HG02610 (cell line): ENCODE data around the gene INPP5A.
"Not testable (repeated sequence)": the region's sequence is repeated elsewhere in the genome, so short reads cannot be mapped to it uniquely, and the experiment has no call there.

Experiments
- ATAC-seq: cut with Tn5 transposase; IDR thresholded peaks from one replicate; pipeline ENCODE4 v1.9.1; 2021; ENCODE audit warnings: mild to moderate bottlenecking, moderate library complexity; ENCODE audit not compliant: unreplicated experiment

Gene INPP5A

DNA sequence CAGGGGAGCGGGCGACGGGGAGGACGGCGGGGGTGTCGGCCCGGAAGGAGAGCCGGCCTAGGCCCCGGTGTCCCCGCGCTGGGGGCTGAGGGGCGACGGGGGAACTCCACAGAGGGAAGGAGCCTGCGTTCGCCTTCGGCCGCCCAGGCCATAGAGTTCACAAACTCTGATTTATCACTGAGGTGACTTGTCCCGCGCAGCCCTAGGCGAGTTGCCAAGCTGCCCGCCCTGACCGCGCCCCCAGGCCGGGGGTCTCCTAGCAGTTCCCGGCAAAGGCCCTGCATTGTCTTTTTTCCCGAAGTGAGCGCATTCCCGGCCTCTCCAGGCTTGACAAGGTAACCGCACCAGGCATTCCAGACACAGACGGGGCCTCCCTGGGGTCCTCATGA lies 251.2 kb downstream of the INPP5A start:
- ATAC-seq = no peak

- ATAC-seq = no peak
These were observed 252.1 kb downstream of the INPP5A start for GRCh38 chr10:132789659-132790148.

DNA sequence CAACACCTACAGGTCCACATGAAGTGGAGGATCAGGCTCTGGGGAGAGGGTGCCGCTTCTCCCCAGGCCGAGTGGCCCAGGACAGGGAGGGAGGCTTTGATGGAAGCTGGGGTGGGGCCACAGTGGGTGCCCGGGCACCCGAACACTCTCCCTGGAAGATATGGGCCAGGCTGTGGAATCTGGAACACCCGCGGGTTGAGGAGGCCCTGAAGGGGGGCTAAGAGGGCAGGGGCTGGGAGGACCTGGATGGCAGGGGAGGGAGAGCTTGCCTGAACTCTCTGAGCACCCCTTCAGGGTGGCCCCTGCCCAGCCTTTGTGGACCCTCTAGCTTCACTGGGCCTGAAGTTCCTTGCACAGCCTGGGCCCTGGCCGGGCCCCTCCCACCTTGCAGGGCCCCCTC lies 252.9 kb downstream of the INPP5A start:
- ATAC-seq = no peak

DNA sequence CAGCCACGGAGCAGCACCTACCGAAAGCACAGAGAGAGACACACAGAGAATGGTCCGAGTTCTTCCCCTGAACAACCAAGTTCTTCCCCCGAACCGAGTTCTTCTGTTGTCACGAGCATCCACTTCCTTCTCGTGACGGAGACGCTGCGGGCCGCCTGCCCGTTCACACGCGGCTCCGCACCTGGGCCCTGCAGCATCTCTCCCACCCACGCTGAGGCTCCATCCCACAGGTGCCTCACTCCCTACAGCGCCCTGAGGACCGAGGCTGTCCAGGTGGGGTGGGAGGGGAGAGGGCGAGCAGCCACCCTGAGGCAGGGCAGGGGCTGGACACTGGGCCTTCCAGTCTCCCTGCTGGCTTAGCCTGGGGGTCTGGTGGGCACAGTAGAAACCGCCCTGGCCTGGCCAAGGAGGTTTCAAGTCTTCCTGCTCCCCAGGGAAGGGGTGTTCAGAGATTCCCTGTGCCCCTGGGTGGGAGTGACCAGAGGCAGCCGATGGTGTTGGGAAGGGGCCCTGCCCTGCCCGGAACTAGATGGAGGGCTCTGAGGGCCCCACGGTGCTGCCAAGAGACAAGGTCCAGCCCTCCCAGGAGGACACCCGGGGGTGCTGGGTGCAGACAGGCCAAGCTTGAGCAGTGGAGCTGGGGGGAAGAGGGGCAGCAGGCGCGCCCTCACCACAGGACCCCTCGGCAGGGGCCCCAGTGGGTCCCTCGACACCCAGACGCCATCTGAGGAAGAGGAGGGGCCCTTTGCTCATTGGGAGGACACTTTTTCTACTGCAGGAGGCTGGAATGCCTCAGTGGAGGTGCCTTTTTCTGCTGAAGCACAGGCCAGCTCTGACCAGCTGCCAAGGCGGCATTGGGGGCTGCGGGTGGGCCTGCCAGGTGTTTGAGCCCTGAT lies 253.6 kb downstream of the INPP5A start:
- ATAC-seq = no peak

- ATAC-seq = not testable (repeated sequence)
These were observed 254.5 kb downstream of the INPP5A start for GRCh38 chr10:132792099-132792498.

DNA sequence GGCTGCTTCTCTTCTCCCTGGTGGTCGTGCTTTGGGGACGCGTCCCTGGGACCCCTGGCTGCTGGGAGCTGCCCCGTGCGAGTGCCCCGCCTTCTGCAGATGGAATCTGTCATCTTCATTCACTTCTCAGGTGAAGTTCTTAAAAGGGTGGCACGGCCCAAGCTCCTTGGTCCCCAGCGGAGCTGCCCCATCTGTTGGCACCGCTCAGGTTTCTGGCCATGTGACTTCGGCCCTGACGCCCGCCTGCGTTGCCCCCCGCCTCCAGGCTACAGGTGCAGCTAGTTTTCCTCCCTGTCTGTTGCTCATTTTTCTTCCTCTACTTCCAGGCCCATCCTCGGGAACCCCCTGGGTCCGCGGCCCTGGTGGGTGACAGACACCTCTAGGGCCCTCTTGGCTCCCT lies 255.2 kb downstream of the INPP5A start:
- ATAC-seq = no peak

- ATAC-seq = no peak
These were observed 255.6 kb downstream of the INPP5A start for GRCh38 chr10:132793213-132793612.

DNA sequence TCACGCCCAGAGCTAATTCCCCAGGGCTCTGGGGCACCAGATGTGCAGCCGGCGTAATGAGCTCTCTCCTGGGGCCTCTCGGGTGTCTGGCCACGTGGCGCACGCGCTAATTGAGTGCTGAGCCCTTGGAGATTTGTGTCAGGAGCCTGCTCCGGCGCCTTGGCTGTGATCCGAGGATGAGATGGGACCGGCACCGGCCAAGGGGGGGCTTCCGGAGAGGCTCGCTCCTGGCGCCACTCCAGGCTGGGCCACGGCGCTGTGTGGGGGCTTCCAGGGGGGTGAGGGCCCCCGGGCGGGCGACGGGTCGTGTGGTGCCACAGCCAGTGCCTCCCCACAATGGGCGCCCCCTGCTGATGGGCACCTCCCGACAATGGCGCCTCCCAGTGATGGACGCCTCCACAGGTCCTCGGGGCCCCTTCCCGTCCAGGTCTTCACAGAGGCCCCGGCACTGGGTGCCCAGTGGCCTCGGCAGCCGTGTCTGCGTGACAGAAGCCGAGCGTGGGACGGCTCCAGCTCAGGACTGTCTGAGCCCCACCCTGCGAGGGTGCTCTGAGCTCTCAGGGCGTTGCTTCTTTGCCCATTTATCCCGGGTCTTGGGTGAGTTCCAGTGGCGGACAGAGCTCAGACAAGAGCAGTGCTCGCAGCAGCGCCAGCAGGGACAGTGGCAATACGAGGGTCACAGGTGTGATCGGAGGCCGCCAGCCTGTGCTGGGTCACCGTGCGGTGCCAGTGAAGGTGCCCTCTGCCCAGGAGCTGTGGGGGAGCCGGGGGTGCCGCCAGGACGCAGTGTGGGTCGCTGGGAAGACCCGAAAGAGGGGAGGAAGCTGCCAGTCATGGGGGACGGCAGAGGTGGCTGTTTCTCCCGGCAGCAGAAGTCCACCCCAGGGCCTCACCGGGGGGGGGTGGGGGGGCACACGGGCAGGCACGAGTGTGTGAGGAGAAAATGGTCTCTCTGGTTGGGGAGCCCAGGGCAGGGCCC lies 256.6 kb downstream of the INPP5A start:
- no peak for ATAC-seq

GRCh38 chr10:132796846-132797245 lies 259.3 kb downstream of the INPP5A start:
- ATAC-seq = no peak

GRCh38 chr10:132797986-132798385 lies 260.4 kb downstream of the INPP5A start:
- not testable (repeated sequence) for ATAC-seq

GRCh38 chr10:132798403-132798802 lies 260.8 kb downstream of the INPP5A start:
- ATAC-seq = no peak

GRCh38 chr10:132798876-132799275 lies 261.3 kb downstream of the INPP5A start:
- no peak for ATAC-seq

DNA sequence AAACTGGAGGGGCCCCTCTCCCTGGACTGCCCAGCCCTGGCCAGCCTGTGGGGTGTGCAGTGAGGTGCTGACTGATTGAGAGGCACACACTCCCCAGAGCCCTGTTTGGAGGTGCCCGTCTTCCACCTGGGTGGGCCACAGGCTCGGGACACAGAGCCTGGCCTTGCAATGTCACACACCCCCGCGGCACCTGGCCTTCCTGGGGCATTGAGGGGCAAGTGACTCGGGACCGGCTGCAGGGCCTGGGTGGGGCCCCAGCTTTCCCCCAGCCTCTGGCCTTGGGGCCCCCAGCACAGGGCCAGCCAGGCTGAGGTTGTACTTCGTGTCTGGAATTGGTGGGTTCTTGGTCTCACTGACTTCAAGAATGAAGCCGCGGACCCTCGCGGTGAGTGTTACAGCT lies 262.3 kb downstream of the INPP5A start:
- ATAC-seq = no peak

DNA sequence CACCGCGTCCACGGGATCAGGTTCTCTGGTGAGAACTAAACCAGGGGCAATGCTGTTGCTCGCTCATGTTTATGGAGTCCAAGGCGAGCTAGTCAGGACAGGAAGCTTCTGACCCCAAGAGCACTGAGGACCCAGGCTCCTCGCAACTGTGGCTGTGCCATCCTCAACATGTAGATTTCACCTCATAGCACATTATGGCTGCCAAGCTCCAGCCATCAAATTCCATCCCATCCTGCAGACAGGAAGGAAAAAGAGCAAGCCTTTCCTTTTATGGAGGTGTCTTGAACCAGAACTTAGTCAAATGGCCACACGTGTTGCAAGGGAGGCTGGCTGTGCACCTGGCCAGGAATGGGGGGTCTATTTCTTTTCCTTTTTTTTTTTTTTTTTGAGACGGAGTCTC lies 264.5 kb downstream of the INPP5A start:
- no peak for ATAC-seq

- no peak for ATAC-seq
These were observed 265.2 kb downstream of the INPP5A start for GRCh38 chr10:132802694-132803320.

GRCh38 chr10:132803416-132804210 lies 266.0 kb downstream of the INPP5A start:
- no peak for ATAC-seq

- no peak for ATAC-seq
These were observed 266.7 kb downstream of the INPP5A start for GRCh38 chr10:132804287-132804686.

- ATAC-seq = no peak
These were observed 267.3 kb downstream of the INPP5A start for GRCh38 chr10:132804785-132805426.

- ATAC-seq = no peak
These were observed 268.0 kb downstream of the INPP5A start for GRCh38 chr10:132805599-132805998.

DNA sequence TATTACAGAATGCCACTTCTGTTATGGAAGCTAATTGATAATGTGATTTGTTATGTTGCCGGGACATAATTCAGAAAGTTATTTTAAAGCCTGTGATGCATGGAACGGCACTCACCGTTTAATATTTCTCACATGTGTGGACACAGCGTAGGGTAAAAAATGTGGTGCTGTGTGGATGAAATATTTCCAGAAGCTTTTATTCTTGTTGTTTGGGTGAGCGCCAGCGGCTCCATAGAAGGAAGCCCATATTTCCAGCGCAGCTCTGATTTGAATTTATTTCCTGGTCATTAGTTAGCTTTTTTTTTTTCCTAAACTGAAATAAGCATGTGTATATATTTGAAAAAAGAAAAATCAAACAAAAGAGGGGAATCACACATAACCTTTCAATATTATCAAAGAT lies 268.5 kb downstream of the INPP5A start:
- ATAC-seq = no peak
